SW 1271 (cell line): ENCODE measurements around the gene ZBP1.

Experiments
- DNase-seq, 2 experiments: peaks; one replicate each; lab custom pipeline; 2025; lab: John Stamatoyannopoulos, UW

The ZBP1 gene

DNA sequence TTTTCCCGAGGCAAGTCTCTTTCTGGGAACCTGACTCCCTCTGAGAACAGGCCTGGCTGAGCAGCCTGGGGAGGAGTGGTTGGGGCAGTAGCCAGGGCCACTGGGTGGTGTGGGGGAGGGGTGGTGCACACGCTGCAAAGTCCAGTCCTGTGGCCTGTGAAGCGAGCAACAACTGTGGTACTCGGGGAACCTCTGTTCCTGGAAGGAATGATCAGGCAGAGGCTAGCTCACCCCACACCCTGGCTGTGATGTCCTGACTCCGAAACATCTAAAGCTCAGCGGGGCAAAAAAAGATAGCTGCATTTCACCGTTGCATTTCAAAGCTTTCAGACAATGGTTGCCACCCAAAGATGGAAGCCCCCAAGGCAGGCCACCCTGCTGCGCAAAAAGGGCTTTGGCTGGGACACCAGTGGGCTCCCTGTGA, 33.8 kb downstream of the ZBP1 start:
- DNase-seq: no peak

DNA sequence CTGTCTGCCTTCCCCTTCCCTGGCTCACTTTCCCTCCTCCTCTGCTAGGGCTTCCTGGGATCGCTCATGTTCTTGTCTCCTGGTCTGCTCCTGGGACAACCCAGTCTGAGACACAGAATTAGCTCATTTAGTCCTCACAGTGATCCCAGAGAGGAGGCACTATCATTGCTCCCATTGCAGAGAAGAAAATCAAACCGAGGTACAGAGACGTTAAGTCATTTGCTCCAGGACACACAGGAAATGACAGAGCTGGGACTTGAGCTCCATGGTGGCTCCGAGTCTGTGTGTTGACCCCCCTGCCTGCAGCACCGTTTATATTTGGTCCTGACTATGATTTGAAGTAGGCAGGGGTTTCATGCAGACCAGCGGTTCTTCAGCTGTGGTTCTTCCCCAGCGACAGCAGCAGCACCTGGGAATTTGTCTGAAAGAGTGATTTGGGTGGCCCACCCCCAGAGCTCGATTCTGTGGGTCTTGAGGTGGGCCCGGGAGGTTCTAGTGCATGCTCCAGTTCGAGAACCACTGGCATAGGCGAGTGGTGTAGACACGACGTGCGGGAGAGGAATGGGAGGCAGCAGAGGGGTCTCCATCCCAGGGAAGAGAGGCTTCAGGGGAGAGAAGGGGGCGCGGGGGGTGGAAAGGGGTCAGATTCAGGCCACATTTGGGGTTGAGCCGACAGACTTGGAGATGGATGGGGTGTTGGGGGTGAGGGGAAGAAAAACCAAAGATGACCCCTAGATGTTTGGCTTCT, 34.6 kb downstream of the ZBP1 start:
- DNase-seq: no peak

DNA sequence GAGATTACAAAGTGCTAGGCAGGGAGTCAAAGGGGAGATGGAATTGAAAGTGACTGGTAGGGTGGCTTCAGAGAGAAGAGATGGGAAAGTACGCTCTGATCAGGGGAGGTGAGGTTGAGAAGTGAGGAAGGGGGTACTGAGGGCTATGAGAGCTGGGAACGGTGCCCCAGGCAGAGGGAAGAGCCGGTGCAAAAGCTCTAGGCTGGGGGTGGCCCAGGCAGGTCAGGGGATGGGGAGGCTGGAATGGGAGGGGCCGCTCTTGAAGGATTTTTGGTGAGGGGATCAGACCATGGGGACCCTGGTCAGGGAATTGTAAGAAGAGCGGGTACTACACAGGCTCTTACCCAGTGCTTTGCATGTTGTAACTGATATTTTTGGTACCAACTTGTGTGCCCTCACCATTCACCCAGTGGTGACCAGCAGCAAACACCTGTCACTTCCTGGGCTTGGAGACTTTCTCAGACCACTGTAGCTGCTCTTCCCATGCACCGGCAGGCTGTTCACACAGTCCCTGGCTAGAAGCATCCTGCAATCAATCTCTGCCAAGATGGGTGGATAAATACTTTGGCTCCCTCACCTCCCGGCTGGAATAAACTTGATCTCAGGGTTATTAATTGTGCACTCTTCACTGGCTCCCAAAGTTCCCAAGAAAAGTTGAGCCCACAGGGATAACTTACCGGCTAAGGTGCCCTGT, 35.3 kb downstream of the ZBP1 start:
- no peak for DNase-seq

DNA sequence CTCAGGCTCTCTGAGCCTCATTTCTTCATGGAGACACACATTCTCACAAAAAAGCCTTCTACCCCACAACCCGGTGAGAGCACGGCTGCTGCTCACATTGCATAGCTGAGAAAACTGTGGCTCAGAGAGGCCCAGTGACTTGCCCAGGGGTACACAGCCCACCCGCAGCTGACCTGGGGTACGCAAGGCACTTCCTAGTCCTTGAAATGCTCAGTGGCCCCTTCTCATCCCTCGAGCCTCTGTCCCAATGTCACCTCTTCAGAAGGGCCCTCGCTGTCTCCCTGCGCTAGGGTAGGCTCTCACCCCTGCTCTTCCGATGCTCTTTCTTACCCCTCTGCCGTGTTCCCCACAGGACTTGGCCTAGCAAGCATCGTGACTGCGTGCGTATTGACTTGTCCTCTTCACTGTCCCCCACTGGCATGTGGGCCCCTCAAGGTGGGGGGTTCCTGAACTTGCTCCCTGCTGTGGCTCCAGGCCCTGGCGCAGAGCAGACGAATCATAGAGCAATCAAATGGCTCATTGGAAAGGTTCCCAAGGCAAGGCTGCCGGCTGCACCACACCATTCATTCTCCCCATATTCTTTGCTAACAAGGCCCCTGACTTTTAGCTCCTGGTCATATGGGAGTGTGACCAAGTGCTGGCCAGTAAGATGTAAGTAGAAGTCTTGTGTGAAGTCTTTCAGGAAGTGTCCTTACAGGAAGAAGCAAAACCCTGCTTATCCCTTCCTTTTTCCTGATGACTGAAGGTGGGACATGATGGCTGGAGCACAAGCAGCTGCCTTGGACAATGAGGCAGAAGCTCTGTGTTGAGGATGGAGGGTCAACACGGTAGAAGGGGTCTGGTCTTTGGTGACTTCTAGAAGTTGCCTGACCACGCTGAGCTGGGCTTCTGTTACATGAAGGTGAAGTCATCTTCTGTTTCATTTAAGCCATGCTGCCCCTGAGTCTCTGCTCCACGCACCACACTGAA, 36.7 kb downstream of the ZBP1 start:
- no peak for DNase-seq

GRCh38 chr20:57582432-57583288, 37.6 kb downstream of the ZBP1 start:
- no peak for DNase-seq

DNA sequence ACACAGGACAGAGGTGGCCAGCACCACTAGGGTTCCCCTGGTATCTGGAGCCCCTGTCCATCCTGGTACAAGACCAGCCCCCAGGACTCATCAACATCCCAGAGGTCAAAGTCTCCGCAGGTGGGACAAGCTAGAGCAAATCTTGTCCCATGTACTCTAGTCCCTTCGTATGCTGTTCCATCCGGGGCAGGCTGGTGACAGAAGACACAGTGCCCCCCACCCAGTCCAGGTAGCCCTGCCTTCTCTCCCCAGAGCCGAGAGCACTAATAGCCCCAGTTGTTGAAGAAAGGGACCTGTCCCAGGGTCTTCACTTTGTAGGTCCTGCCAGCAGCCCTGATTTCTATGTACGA, 38.2 kb downstream of the ZBP1 start:
- DNase-seq: no peak

DNA sequence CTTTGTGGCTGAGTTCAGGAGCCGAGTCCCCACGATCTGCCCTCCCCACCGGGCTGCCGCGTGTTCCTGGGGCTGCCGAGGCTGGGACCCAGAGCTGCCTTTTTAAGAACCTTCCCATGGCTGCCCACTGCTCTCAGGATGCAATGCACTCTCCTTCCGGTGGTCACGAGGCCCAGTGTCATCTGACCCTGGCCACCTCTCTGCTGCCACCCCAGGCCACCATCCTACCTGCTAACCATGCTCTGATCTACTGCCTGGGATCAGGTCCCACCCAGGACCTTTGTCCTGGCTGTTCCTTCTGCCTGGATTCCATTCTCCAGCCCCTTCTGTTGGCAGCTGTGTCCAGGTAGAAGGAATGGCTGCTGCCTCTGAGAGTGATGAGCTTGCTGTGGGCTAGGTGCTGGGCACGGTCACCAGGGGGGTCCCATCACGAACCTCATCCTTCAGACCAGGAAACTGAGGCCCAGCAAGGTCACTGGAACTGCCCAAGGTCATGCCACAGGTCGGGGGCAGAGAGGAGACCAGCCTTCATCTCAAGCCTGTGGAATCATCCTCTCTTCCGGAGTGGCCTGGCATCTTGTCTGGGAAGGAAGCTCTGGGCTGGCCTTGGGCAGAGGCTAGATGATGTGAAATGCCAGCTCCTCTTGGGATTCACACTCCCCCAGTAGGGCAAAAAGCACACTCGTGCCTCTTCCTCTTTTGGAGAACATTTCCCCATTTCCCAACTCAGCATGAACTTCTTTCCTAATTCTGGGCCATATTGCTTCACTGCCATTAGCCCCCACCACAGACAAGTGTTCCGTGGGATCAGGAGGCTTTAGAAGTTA, 38.8 kb downstream of the ZBP1 start:
- DNase-seq: no peak

DNA sequence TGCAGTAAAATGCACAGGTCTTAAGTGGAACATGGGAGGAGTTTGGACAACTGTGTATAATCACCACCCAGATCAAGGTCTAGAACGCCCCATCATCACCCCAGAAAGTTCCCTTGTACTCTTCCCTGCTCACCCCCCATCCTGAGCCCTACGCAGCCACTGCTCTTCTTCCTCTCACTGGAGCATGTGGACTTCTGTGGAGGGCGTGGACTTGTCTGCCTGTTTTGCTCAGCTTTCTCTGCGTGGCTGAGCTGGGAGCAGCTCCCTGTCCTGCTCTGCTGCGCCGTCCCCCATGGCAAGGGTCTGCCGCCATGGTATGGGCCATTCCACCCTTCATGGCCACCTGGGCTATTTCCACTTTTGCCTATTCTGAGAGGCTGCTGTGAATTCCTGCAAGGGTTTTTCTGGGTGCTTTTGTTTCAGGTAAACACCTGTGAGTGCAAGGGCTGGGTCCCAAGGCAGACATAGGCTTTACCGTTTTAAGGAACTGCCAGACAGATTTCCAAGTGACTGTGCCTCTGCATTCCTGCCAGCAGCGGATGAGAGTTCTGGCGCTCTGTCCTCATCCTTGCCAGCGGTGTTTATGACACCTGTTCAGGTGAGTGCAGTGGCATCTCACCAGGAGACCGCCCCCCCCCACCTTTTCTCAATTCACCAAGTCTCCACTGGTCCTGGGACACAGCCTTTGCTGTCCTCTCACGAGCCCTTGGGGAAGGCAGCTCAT, 39.6 kb downstream of the ZBP1 start:
- DNase-seq: no peak

DNA sequence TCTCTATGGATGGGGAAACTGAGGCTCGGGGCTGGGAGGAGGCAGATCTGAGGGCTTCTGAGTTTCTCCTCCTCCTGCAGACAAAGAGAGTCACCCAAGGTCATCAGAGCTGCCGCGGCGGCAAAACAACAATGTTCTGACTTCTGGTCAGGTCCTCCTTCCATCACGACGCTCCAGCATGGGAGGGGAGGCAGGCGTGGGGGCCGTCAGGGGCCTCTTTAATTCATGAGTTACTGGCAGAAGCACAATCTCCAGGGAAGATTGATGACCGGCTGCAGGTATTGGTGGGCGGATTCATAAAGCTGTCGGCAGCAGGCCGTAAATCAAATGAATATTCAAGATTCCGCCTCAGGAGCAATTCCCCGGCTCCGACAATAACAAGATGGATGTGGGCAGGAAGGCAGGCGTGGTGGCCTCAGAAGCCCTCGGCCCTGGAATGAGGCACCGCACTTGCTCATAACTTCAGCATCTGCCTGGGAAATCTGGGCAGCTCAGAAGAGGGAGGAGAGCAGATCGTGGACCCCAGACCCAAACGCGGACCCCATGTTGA, 40.3 kb downstream of the ZBP1 start:
- no peak for DNase-seq

- no peak for DNase-seq
These were observed 40.8 kb downstream of the ZBP1 start for GRCh38 chr20:57579331-57579897.

GRCh38 chr20:57578476-57579165, 41.6 kb downstream of the ZBP1 start:
- no peak for DNase-seq

DNA sequence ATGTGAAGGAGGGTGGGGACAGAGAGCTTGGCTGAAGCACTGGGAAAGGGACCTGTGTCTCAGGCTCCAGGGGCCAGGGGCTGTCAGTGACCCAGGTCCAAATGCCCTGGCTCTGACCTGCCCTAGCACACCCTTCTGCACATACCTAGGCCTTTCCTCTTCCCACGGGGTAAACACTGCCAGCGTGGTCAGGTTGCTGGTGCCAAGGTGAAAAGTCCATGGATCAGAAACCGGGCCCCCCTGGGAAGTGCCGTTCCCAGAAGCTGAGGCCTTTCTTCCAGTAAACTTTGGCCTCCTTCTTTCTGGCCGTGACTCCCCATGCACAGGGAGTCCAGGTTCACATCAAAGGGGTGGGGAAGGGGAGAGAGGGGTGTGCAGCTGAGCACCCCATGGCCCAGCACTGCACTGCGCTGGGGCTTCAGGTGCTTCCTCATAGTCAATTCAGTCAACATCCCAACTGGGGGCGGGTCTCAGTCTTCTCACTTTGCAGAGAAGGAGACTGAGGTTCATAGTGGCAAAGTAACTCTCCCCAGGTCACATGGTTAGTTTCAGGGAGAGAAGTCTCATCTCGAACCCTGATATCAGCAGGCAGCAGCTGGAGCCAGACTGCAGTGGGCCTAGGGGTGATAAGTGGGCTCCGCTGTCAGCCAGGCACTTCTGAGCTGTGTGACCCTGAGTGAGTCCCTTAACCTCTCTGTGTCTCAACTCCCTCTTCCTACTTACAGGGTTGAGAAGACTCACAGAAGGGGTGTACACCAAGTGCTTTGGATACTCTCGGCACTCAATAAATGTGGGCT, 42.3 kb downstream of the ZBP1 start:
- no peak for DNase-seq

DNA sequence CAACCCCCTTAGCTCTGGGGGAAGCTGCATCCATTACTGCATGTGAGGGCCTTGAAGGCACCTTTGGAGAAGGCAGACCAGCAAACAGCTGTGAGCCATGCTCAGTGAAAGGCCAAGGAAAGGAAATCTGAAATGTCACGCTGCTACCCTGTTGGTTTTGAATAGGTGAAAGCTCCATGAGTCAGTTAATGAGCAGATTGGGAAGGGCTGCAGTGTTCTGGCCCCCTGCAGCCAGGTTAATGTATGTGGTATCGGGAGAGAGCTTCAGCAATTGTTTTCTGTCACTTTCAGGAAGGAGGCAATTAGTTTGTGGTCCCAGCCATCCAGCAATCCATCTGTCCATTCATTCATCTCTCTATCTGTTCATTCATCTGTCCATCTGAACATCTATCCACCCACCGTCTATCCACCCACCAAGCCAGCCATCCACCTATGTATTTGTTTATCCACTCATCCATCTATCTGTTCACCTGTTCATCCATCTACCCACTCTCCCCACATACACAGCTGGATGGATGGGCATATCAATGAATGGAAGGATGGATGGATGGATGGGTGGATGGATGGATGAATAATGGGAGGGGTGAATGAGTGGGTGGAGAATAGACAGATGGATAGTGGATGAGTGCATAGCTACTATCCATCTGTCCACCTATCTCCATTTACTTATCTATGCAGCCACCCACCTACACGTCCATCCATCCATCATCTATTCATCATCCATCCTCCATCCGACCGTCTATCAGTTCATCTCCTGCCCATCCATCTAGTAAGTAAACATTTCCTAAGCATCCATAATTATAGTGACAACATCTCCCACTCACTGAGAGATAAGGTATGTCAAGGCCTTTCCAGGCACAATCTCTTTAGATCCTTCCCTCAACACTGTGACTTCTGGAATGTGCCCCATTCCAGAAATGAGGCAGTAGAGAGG, 43.3 kb downstream of the ZBP1 start:
- DNase-seq: no peak

- DNase-seq: no peak
These were observed 44.2 kb downstream of the ZBP1 start for GRCh38 chr20:57576002-57576401.

DNA sequence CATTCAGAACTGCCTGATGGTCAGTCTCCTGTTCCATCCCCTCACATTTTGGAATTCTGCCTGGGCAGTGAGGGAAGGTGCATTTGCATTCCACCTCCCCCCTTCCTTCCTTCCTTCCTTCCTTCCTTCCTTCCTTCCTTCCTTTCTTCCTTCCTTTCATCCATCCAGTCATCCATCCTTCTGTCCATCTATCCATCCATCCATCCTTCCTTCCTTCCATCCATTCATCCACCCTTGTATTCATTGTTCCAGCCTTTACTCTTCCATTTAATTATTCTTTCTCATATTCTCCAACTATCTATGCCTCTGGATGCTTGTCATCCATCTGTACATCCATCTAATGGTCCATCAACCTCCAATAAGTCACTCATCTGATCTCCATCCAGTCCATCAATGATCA, 45.3 kb downstream of the ZBP1 start:
- no peak for DNase-seq

- DNase-seq: no peak
These were observed 46.3 kb downstream of the ZBP1 start for GRCh38 chr20:57573894-57574293.

DNA sequence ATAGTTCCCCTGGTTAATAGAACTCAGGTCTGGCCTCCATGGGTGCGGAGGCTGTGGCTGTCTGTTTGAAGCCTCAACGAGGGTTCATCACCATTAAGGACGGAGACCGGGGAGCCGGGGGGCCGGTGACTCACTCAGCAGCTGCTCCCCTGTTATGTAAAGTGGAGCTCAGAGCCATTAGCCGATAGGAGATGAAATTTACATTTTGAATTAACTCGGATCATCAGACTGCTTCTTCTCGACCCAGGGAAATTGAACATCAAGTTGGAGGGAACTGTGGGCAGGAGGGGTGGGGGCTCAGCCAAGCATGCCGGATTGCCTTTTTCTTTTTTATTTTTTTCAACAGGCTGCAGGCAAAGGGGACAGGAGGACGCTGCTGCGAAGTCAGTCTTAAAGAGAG, 47.0 kb downstream of the ZBP1 start:
- DNase-seq: no peak
